HG02623 (cell line): ENCODE data around the gene RELA.
"Not testable (repeated sequence)": the region's sequence is repeated elsewhere in the genome, so short reads cannot be mapped to it uniquely, and the experiment has no call there.

Experiments used
- ATAC-seq: cut with Tn5 transposase; IDR thresholded peaks from one replicate; pipeline ENCODE4 v1.9.1; 2021; ENCODE audit warnings: moderate library complexity; ENCODE audit not compliant: unreplicated experiment

The RELA gene

GRCh38 chr11:65649656-65650546 is 12.8 kb downstream of the RELA start:
- ATAC-seq, result no peak

GRCh38 chr11:65648997-65649493 is 13.7 kb downstream of the RELA start:
- no peak for ATAC-seq

GRCh38 chr11:65646958-65647701 is 15.6 kb downstream of the RELA start:
- no peak for ATAC-seq

- ATAC-seq, result no peak
Measured at GRCh38 chr11:65646288-65646957, 16.3 kb downstream of the RELA start.

- no peak for ATAC-seq
Measured at GRCh38 chr11:65645710-65646109, 17.0 kb downstream of the RELA start.

GRCh38 chr11:65644837-65645236 is 17.9 kb downstream of the RELA start:
- no peak for ATAC-seq

GRCh38 chr11:65643971-65644370 is 18.7 kb downstream of the RELA start:
- ATAC-seq, result no peak

- no peak for ATAC-seq
Measured at GRCh38 chr11:65642014-65642671, 20.6 kb downstream of the RELA start.

- no peak for ATAC-seq
Measured at GRCh38 chr11:65641297-65642013, 21.3 kb downstream of the RELA start.

GRCh38 chr11:65640483-65641296 is 22.0 kb downstream of the RELA start:
- no peak for ATAC-seq

- no peak for ATAC-seq
Measured at GRCh38 chr11:65639623-65640482, 22.9 kb downstream of the RELA start.

GRCh38 chr11:65639228-65639597 is 23.5 kb downstream of the RELA start:
- not testable (repeated sequence) for ATAC-seq

- ATAC-seq, result peak; percentile 53
Measured at GRCh38 chr11:65637794-65638419, 24.8 kb downstream of the RELA start, which contains the start of gene SIPA1. Gene SIPA1 (plus strand): TSS chr11:65638101. CDS start chr11:65640922, 2,821 bp downstream.

GRCh38 chr11:65637032-65637557 is 25.6 kb downstream of the RELA start:
- no peak for ATAC-seq

- ATAC-seq, result no peak
Measured at GRCh38 chr11:65636108-65637031, 26.3 kb downstream of the RELA start.

GRCh38 chr11:65634905-65635731 is 27.6 kb downstream of the RELA start:
- no peak for ATAC-seq
